Astrocyte (in vitro differentiated cells and primary cell): Measurements from ENCODE around the gene GOLGA6C. TPM values are rescaled to one million over a fixed set of nuclear protein-coding genes. Genes with fewer than 3 reads are reported as not detected.
"Not testable (repeated sequence)": the region's sequence is repeated elsewhere in the genome, so short reads cannot be mapped to it uniquely, and the experiment has no call there.

ENCODE experiments used
- DNase-seq: peaks from one replicate; pipeline ENCODE4 v3.0.0-alpha.2; 2010; ENCODE audit warnings: low read depth
- FAIRE-seq: peaks from 2 replicates; lab custom pipeline; 2011; peaks lifted over from hg19 to GRCh38; lab: Jason Lieb, UNC
- H2AFZ ChIP-seq: 2 replicates; pipeline ENCODE4 v1.6.0; 2012; ENCODE audit warnings: low read depth, low read length, inconsistent platforms
- H3K27ac ChIP-seq: 2 replicates; pipeline ENCODE4 v1.5.1; 2011; ENCODE audit warnings: low read depth, low read length, inconsistent platforms
- H3K27me3 ChIP-seq: 2 replicates; pipeline ENCODE4 v1.6.0; 2011; ENCODE audit warnings: low read length, inconsistent platforms; ENCODE audit not compliant: insufficient read depth
- H3K36me3 ChIP-seq: 2 replicates; pipeline ENCODE4 v1.5.1; 2011; ENCODE audit warnings: low read length, inconsistent platforms; ENCODE audit not compliant: insufficient read depth
- H3K4me1 ChIP-seq: 2 replicates; pipeline ENCODE4 v1.5.1; 2011; ENCODE audit warnings: low read length, inconsistent platforms; ENCODE audit not compliant: insufficient read depth
- H3K4me2 ChIP-seq: 2 replicates; pipeline ENCODE4 v1.6.0; 2012; ENCODE audit warnings: low read length, inconsistent platforms
- H3K4me3 ChIP-seq: 2 replicates; pipeline ENCODE4 v1.5.1; 2011; ENCODE audit warnings: low read depth, mild to moderate bottlenecking, low read length, inconsistent platforms; ENCODE audit not compliant: insufficient read depth
- H3K79me2 ChIP-seq: 2 replicates; pipeline ENCODE4 v1.6.0; 2012; ENCODE audit warnings: mild to moderate bottlenecking, low read length, inconsistent platforms; ENCODE audit not compliant: insufficient read depth
- H3K9ac ChIP-seq: 2 replicates; pipeline ENCODE4 v1.6.0; 2012; ENCODE audit warnings: mild to moderate bottlenecking, low read length, inconsistent platforms
- H3K9me3 ChIP-seq: 2 replicates; pipeline ENCODE4 v1.5.1; 2012; ENCODE audit warnings: low read depth, mild to moderate bottlenecking, low read length, inconsistent platforms; ENCODE audit not compliant: insufficient read depth
- H4K20me1 ChIP-seq: 2 replicates; pipeline ENCODE4 v1.6.0; 2012; ENCODE audit warnings: low read length, inconsistent platforms; ENCODE audit not compliant: insufficient read depth
- H3K27ac Mint-ChIP-seq: one replicate; pipeline ENCODE4 v1.8.0; 2021; ENCODE audit warnings: mild to moderate bottlenecking, mixed read lengths; ENCODE audit not compliant: unreplicated experiment
- H3K27me3 Mint-ChIP-seq: one replicate; pipeline ENCODE4 v1.8.0; 2021; ENCODE audit warnings: low read depth, mixed read lengths; ENCODE audit not compliant: unreplicated experiment
- H3K36me3 Mint-ChIP-seq: one replicate; pipeline ENCODE4 v1.8.0; 2021; ENCODE audit warnings: low read depth, mixed read lengths; ENCODE audit not compliant: unreplicated experiment
- H3K4me1 Mint-ChIP-seq: one replicate; pipeline ENCODE4 v1.8.0; 2021; ENCODE audit warnings: low read depth, mixed read lengths; ENCODE audit not compliant: unreplicated experiment
- H3K4me3 Mint-ChIP-seq: one replicate; pipeline ENCODE4 v1.8.0; 2021; ENCODE audit warnings: mild to moderate bottlenecking, moderate library complexity, mixed read lengths; ENCODE audit not compliant: unreplicated experiment
- H3K9me3 Mint-ChIP-seq: one replicate; pipeline ENCODE4 v1.8.0; 2021; ENCODE audit warnings: mild to moderate bottlenecking, mixed read lengths; ENCODE audit not compliant: unreplicated experiment
- CTCF ChIP-seq: IDR thresholded peaks from 2 replicates; pipeline ENCODE4 v1.5.1; 2011; ENCODE audit warnings: low read depth, mild to moderate bottlenecking, inconsistent platforms, low read length, moderate library complexity; ENCODE audit not compliant: insufficient read depth
- EZH2 ChIP-seq: IDR thresholded peaks from 2 replicates; pipeline ENCODE4 v1.6.1; 2012; ENCODE audit warnings: mild to moderate bottlenecking, low read length, inconsistent platforms; ENCODE audit not compliant: insufficient read depth
- total RNA-seq: library from RNA; stranded (reverse); gene quantifications from 2 replicates; pipeline ENCODE4 v1.2.1, GENCODE V29; 2021

The GOLGA6C gene
- total RNA-seq, 1 donor from 2014 or later = not detected

- Histone ChIP-seq H3K4me2 (no peak overlapping the region), H3K4me1 (no peaks in the 10 kb centered on the region), H2AFZ (no peak overlapping the region), H3K9ac (no peak overlapping the region), H3K27ac (no peak overlapping the region), H3K9me3 (no peaks in the 10 kb centered on the region), H4K20me1 (no peaks in the 10 kb centered on the region), H3K79me2 (no peaks in the 10 kb centered on the region), H3K27me3 (peaks cover 17% of the 10 kb centered on the region), H3K4me3 (no peak overlapping the region), H3K36me3 (no peaks in the 10 kb centered on the region)
- peaks cover 5% of the 10 kb centered on the region for H3K27me3 Mint-ChIP-seq
- no peak overlapping the region for H3K27ac Mint-ChIP-seq
- no peak for TF ChIP-seq CTCF
- H3K9me3 Mint-ChIP-seq = no peaks in the 10 kb centered on the region
- FAIRE-seq (no peak), DNase-seq (no peak)
- H3K4me3 Mint-ChIP-seq = no peak overlapping the region
- H3K36me3 Mint-ChIP-seq = no peaks in the 10 kb centered on the region
- no peaks in the 10 kb centered on the region for H3K4me1 Mint-ChIP-seq
These were observed 44.2 kb downstream of the GOLGA6C start for GRCh38 chr15:75302318-75302717.

GRCh38 chr15:75302753-75303152 lies 44.6 kb downstream of the GOLGA6C start:
- H2AFZ ChIP-seq, H3K4me1 ChIP-seq, H3K36me3 Mint-ChIP-seq, H3K9me3 ChIP-seq, H3K9me3 Mint-ChIP-seq, H3K27me3 Mint-ChIP-seq, H3K36me3 ChIP-seq, H3K27ac Mint-ChIP-seq, H3K4me2 ChIP-seq, H3K27ac ChIP-seq, H3K4me1 Mint-ChIP-seq, H3K9ac ChIP-seq, H3K79me2 ChIP-seq, DNase-seq, H4K20me1 ChIP-seq, H3K4me3 ChIP-seq, FAIRE-seq, H3K4me3 Mint-ChIP-seq: not testable (repeated sequence)
- H3K27me3 ChIP-seq = peaks cover 20% of the 10 kb centered on the region

- Histone ChIP-seq H3K79me2 (no peaks in the 10 kb centered on the region), H3K27ac (no peak overlapping the region), H3K4me2 (no peak overlapping the region), H3K4me3 (no peak overlapping the region), H2AFZ (no peak overlapping the region), H3K27me3 (peaks cover 32% of the 10 kb centered on the region), H3K9me3 (no peaks in the 10 kb centered on the region), H4K20me1 (no peaks in the 10 kb centered on the region), H3K4me1 (no peaks in the 10 kb centered on the region), H3K36me3 (no peaks in the 10 kb centered on the region), H3K9ac (no peak overlapping the region)
- Mint-ChIP-seq H3K27me3 (peaks cover 18% of the 10 kb centered on the region), H3K4me3 (no peak overlapping the region), H3K4me1 (peaks cover 6% of the 10 kb centered on the region), H3K36me3 (no peaks in the 10 kb centered on the region), H3K27ac (no peak overlapping the region), H3K9me3 (no peaks in the 10 kb centered on the region)
- FAIRE-seq = no peak
- no peak for DNase-seq
- no peak for TF ChIP-seq EZH2
- no peak for TF ChIP-seq CTCF
These were observed 48.1 kb downstream of the GOLGA6C start for GRCh38 chr15:75306188-75306587.
